Thoracic aorta (tissue), 2 donors: ENCODE measurements around the gene ZNF555. TPM values are rescaled to one million over a fixed set of nuclear protein-coding genes. Genes with fewer than 3 reads are reported as not detected.

Source experiments
- ATAC-seq: fragments of 150-250 bp; one replicate; pipeline ENCODE4 v1.8.0; 2017; ENCODE audit warnings: low read depth; ENCODE audit not compliant: insufficient number of reproducible peaks, low FRiP score
- DNase-seq: peaks from one replicate; pipeline ENCODE4 v3.0.0-alpha.2; 2020; ENCODE audit warnings: low spot score
- H3K27ac ChIP-seq, 2 donors: fragments of 200-600 bp; sonication (generic); 1 replicate in 1 of 2; 2 replicates in 1 of 2; pipeline ENCODE4 v1.5.1; 2016; ENCODE audit warnings: mild to moderate bottlenecking in 2 of 2, moderate library complexity in 2 of 2
- H3K27me3 ChIP-seq: fragments of 200-600 bp; sonication (generic); replicated peaks from 2 replicates; pipeline ENCODE4 v1.6.0; 2016; ENCODE audit warnings: mild to moderate bottlenecking; ENCODE audit not compliant: insufficient read depth
- H3K36me3 ChIP-seq: fragments of 200-600 bp; sonication (generic); one replicate; pipeline ENCODE4 v1.5.1; 2016
- H3K4me1 ChIP-seq, 2 donors: fragments of 200-600 bp; sonication (generic); 1 replicate in 1 of 2; 2 replicates in 1 of 2; pipeline versions ENCODE4 v1.5.1 to v1.6.0; 2016; ENCODE audit warnings: low read depth in 2 of 2, mild to moderate bottlenecking in 1 of 2; ENCODE audit not compliant: control insufficient read depth in 1 of 2
- H3K4me3 ChIP-seq: fragments of 200-600 bp; sonication (generic); 2 replicates; pipeline ENCODE4 v1.5.1; 2016; ENCODE audit warnings: mild to moderate bottlenecking
- H3K9me3 ChIP-seq: fragments of 200-600 bp; sonication (generic); 2 replicates; pipeline ENCODE4 v1.5.1; 2016
- total RNA-seq, 2 donors: library from RNA; depleted of rRNA; stranded (reverse); fragments of >200 nt; gene quantifications; one replicate each; pipeline versions ENCODE4 v1.1.0 to v1.2.3, GENCODE V29; 2016
- TF ChIP-seq, protein P1 (sequence below): fragments of 200-600 bp; sonication (generic); IDR thresholded peaks from one replicate; pipeline ENCODE4 v1.5.1; 2019; ENCODE audit warnings: antibody characterized with exemption

ZNF555 gene
- total RNA-seq, 2 donors from 2014 or later = 5.4 to 12.5 TPM

DNA sequence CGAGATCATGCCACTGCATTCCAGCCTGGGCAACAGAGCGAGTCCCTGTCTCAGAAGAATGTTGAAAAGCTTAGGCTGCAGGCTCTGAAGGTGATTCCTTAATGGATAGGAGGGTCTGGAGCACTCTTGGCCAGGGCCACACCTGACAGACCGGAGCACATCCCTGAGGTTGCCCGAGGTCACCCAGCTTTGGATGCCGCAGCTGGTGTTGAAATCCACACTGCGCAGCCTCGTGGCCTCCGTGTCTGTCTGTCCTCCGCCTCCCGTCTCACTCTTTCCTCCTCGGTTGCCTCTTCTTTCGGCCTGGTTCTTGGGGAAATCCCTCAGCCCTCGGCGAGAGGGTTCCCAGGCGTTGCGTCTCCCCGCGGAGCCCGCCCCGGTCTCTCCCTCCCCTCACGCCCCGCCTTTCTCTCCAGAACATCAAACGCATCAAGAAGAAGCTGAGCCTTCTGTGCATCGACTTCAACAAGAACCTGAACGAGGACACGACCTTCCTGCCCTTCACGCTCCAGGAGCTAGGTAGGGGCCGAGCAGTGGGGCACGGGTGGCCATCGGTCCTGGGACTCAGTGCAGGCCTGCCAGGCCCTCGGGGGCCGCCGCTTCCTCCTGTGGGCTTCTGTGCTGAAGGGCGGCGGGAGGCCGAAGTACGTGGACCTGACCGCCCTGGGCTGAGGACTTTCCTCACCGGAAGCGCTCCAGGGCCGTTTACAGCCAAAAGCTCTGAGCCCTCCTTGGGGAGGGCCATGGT, 41.8 kb upstream of the ZNF555 start:
- H3K27ac ChIP-seq = no peak overlapping the region
- no peaks in the 10 kb centered on the region for H3K27me3 ChIP-seq
- no peak overlapping the region for H3K4me3 ChIP-seq
- DNase-seq = no peak
- no peak for ATAC-seq
- no peaks in the 10 kb centered on the region for H3K4me1 ChIP-seq
- TF ChIP-seq, protein P1, sequence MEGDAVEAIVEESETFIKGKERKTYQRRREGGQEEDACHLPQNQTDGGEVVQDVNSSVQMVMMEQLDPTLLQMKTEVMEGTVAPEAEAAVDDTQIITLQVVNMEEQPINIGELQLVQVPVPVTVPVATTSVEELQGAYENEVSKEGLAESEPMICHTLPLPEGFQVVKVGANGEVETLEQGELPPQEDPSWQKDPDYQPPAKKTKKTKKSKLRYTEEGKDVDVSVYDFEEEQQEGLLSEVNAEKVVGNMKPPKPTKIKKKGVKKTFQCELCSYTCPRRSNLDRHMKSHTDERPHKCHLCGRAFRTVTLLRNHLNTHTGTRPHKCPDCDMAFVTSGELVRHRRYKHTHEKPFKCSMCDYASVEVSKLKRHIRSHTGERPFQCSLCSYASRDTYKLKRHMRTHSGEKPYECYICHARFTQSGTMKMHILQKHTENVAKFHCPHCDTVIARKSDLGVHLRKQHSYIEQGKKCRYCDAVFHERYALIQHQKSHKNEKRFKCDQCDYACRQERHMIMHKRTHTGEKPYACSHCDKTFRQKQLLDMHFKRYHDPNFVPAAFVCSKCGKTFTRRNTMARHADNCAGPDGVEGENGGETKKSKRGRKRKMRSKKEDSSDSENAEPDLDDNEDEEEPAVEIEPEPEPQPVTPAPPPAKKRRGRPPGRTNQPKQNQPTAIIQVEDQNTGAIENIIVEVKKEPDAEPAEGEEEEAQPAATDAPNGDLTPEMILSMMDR = no peak
- peaks cover 13% of the 10 kb centered on the region for H3K36me3 ChIP-seq
- no peaks in the 10 kb centered on the region for H3K9me3 ChIP-seq

- no peak for DNase-seq
- H3K9me3 ChIP-seq = no peaks in the 10 kb centered on the region
- peaks cover 19% of the 10 kb centered on the region for H3K36me3 ChIP-seq
- no peaks in the 10 kb centered on the region for H3K4me1 ChIP-seq
- no peak overlapping the region for H3K4me3 ChIP-seq
- H3K27ac ChIP-seq = no peak overlapping the region
- ATAC-seq = no peak
- TF ChIP-seq, protein P1 = no peak
- H3K27me3 ChIP-seq = no peaks in the 10 kb centered on the region
These were observed 40.8 kb upstream of the ZNF555 start for GRCh38 chr19:2800506-2800905.

- no peak for ATAC-seq
- H3K36me3 ChIP-seq = peaks cover 15% of the 10 kb centered on the region
- TF ChIP-seq, protein P1 = no peak
These were observed 38.4 kb upstream of the ZNF555 start for GRCh38 chr19:2802826-2803225.

GRCh38 chr19:2803486-2804155, 37.7 kb upstream of the ZNF555 start:
- H3K36me3 ChIP-seq = peaks cover 19% of the 10 kb centered on the region
- no peak for DNase-seq

More at GRCh38 chr19:2802826-2803225, 38.4 kb upstream of the ZNF555 start:
- H3K27me3 ChIP-seq = no peaks in the 10 kb centered on the region
- H3K27ac ChIP-seq = no peak overlapping the region
- H3K9me3 ChIP-seq = no peaks in the 10 kb centered on the region
- DNase-seq = no peak
- H3K4me1 ChIP-seq = no peaks in the 10 kb centered on the region
- H3K4me3 ChIP-seq = no peak overlapping the region

More at GRCh38 chr19:2803486-2804155, 37.7 kb upstream of the ZNF555 start:
- Histone ChIP-seq H3K4me1 (no peaks in the 10 kb centered on the region), H3K4me3 (no peak overlapping the region), H3K9me3 (no peaks in the 10 kb centered on the region), H3K27ac (no peak overlapping the region), H3K27me3 (no peaks in the 10 kb centered on the region)
- ATAC-seq = no peak
- TF ChIP-seq, protein P1 = no peak
